Lung microvascular endothelial cell (primary cell): ENCODE measurements around the gene CEL. TPM values are rescaled to one million over a fixed set of nuclear protein-coding genes. Genes with fewer than 3 reads are reported as not detected.
"Not testable (repeated sequence)": the region's sequence is repeated elsewhere in the genome, so short reads cannot be mapped to it uniquely, and the experiment has no call there.

Experiments used
- DNase-seq, 2 donors: peaks; one replicate each; pipeline versions ENCODE4 v3.0.0 to v3.0.0-alpha.2; 2010; ENCODE audit warnings: low read depth in 2 of 2
- total RNA-seq: library from RNA; depleted of rRNA; stranded (reverse); fragments of >200 nt; gene quantifications from 2 replicates; pipeline ENCODE4 v1.2.1, GENCODE V29; 2014

CEL gene
- total RNA-seq, 1 donor from 2014 or later = under 0.01 TPM

DNA sequence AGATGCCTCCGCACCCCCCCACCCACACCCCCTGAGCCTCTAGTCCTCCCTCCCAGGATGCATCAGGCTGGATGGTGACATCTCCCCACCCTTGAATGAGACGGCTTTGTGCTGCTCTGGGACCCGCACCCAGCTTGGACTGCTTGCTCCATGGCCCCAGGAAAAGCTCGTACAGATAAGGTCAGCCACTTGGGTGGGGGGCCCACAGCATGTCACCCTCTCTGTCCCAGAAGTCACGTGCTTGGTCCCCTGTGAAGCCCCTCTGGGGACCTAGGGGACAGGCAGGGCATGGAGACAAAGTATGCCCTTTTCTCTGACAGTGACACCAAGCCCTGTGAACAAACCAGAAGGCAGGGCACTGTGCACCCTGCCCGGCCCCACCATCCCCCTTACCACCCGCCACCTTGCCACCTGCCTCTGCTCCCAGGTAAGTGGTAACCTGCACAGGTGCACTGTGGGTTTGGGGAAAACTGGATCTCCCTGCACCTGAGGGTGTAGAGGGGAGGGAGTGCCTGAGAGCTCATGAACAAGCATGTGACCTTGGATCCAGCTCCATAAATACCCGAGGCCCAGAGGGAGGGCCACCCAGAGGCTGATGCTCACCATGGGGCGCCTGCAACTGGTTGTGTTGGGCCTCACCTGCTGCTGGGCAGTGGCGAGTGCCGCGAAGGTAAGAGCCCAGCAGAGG is 20.3 kb downstream of the CEL start:
- not testable (repeated sequence) for DNase-seq

DNA sequence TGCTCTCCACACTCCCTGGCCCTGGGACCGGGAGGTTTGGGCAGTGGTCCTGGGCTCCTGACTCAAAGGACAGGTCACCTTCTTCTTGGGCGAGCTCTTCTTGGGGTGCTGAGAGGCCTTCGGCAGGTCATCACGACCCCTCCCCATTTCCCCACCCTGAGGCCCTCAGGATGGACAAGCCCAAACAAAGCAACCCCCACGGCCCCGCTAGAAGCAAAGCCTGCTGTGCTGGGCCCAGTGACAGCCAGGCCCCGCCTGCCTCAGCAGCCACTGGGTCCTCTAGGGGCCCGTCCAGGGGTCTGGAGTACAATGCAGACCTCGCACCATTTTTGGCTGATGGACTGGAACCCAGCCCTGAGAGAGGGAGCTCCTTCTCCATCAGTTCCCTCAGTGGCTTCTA is 21.9 kb downstream of the CEL start:
- not testable (repeated sequence) for DNase-seq

DNA sequence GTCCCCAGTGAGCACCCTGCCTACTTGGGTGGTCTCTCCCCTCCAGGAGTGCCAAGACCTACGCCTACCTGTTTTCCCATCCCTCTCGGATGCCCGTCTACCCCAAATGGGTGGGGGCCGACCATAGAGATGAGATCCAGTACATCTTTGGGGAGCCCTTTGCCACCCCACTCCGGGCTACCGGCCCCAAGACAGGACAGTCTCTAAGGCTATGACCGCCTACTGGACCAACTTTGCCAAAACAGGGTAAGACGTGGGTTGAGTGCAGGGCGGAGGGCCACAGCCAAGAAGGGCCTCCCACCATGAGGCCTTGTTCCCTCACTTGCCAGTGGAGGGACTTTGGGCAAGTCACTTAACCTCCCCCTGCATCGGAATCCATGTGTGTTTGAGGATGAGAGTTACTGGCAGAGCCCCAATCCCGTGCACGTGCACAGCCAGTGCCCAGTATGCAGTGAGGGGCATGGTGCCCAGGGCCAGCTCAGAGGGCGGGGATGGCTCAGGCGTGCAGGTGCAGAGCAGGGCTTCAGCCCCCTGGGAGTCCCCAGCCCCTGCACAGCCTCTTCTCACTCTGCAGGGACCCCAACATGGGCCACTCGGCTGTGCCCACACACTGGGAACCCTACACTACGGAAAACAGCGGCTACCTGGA is 24.6 kb downstream of the CEL start:
- not testable (repeated sequence) for DNase-seq

DNA sequence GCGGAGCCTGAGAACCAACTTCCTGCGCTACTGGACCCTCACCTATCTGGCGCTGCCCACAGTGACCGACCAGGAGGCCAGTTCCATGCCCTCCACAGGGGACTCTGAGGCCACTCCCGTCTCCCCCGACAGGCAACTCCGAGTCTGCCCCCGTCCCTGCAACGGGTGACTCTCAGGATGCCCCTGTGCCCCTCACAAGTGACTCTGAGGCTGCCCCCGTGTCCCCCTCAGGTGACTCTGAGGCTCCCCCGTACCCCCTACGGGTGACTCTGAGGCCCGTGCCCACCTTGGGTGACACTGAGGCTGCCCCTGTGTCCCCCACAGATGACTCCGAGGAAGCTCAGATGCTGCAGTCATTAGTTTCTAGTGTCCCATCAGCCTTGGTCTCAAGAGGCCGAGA is 25.1 kb downstream of the CEL start:
- DNase-seq = no peak

DNA sequence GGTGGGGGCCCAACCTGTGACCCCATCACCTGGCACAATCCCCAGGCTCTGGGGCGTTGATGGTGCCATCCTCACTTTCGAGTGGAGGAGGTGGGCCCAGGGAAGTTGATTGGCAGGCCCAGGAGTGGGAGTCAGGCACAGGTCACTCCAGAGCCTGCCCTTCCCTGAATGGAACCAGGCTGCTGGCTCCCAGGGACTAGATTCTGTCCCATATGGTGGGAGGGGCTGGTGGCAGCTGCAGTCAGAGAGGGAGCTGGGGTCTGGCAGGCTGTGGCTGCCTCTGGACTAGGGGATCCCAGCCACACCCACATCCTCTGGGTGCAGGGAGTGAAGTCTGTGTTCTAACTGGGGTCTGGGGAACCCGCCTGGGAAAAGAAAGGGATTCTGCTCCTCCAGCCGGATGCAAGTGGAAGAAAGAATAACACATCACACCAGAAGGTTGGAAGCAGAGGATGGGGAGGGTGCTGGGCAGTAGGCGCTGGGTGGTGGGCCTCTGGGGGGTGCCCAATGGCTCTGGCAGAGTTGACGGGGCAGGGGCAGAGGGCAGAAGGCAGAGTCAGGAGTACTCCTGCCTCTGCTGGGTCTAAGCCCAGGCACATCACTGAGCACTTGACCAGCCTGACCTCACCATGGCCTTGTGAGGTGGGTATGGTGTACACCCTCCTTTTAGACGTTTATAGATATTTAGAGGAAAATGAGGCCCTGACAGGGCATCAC is 25.8 kb downstream of the CEL start:
- no peak for DNase-seq

DNA sequence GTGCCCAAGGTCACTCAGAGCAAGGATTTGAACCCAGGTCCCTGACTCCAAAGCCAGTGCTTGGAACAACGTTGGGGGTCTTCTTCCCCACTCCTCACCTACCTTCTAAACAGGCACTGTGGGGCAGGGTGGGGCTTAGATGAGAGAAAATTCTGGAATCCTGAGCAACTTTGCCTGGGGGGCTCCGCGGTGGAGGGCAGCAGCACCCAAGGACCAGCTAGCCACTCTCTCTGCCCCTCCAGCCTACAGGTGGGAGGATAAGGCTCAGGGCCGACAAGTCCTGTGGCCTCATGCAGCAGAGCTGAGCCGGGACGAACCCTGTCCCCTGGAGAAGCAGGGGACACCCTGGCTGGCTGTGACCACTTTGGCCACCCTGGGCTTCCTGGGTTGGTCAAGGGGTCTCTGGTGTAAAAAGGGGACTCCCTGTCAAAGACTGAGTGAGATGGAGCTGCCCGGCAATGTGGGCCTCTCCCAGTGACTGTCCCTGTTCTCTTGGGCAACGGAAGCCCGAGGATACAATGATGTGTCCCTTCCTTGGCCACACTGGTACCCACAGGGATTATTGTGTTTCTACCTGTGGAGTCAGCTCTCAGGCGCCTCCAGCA is 26.5 kb downstream of the CEL start:
- DNase-seq = no peak

DNA sequence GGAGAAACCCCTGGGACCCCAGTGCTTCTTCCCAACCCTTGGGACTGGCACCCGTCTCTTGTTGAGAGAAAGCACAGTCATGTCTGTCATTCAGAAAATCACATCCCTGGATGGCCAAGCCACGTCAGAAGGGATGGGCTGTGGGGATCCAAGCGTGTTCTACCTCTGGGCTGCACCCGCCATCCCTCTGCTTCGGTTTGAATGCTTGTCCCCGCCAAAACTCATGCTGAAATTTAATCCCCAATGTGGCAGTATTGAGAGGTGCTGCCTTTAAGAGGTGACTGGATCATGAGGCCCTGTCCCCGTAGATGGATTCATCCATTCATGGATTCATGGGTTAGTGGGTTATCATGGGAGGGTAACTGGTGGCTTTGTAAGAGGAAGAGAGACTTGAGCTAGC is 27.0 kb downstream of the CEL start:
- DNase-seq = no peak

DNA sequence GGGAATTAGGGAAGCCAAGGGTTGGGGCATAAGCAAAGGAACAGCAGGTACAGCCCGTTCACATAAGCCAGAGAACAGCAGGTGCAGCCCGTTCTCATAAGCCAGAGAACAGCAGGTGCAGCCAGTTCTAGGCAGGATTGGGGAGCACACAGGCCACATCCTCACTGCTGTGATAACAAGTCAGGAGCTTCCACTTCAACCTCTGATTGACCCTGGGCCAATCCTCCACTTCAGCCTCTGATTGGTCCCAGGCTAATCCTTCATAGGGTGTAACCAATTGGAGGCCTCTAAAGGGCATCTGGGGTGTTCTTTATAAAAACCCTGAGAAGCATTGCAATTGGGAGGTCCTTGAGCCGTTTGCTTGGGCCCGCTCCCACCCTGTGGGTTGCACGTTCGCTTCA is 27.5 kb downstream of the CEL start:
- DNase-seq = no peak

DNA sequence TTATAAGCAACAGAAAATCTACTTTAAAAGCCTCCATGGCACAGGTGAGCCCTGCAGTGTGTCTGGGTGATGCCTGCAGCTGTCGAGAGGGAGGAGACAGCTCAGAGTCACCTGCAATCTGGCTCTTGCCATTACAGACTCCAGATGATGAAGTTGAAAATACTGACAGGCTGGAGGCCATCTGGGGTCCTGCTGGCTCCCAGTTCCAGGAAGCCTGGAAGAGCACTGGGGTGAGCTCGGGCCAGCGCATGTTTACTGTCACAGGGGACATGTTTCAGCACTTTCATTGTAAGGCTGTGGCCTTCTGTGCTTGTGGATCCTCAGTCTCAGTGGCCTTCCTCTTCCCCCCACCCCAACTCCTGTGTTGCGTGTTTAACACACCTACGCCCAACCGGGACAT is 28.4 kb downstream of the CEL start:
- DNase-seq = peak in 1 of 2 donors; percentile 42

DNA sequence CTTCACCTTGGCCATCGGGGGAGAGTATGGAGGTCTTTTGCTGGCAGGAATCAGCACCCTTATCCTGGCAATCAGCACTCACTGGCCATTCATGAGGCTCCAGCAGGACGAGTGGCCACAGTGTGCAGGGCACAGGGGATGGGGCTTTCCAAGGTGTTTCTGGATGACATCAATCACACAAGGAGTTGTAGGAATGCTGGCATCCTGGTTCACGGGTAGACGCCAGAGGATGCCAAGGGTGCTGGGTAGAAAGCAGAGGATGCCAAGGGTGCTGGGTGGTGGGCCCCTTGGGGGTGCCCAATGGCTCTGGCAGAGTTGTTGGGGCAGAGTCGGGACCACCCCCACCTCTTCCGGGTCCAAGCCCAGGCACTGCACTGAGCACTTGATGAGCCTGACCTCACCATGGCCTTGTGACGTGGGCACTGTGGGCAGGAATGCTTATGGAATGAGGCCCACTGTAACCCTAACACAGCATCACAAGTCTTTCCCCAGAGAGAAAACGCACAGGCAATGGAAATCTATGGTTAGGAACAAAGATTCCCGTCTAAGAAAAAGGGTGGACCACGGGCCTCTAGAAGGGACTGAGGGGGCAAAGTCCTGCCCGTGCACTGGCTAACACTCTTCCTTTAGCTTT is 29.1 kb downstream of the CEL start:
- DNase-seq = no peak

DNA sequence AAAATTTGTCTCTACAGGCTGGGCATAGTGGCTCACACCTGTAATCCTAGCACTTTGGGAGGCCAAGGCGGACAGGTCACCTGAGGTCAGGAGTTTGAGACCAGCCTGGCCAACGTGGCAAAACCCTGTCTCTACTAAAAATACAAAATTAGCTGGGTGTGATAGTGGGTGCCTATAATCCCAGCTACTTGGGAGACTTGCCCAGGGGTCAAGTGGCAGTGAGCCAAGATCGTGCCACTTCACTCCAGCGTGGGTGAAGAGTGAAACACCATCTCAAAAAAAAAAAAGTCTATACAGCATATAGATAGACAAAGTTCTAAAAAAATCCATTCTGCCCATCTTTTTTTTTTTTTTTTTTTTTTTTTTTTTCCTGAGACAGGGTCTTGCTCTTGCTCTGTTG is 32.6 kb downstream of the CEL start:
- not testable (repeated sequence) for DNase-seq

DNA sequence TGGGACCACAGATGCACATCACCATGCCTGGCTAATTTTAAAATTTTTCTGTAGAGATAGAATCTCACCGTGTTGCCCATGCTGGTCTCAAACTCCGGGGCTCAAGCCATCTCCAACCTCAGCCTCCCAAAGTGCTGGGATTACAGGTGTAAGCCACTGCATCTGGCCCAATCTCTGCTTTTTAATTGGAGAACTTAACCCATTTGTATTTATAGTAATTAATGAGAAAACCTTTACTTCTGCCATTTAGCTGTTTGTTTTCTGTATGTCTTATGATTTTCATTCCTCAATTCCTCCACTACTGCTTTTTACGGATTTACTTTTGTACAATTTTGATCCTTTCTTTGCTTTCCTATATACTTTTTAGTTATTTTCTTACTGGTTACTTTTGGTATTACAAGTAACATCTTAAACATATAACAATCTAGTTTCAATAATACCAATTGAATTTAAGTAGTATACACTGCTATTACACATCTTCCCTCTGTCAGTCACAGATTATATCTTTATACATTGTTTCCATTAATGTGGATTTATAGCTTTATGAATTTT is 33.1 kb downstream of the CEL start:
- DNase-seq = no peak

DNA sequence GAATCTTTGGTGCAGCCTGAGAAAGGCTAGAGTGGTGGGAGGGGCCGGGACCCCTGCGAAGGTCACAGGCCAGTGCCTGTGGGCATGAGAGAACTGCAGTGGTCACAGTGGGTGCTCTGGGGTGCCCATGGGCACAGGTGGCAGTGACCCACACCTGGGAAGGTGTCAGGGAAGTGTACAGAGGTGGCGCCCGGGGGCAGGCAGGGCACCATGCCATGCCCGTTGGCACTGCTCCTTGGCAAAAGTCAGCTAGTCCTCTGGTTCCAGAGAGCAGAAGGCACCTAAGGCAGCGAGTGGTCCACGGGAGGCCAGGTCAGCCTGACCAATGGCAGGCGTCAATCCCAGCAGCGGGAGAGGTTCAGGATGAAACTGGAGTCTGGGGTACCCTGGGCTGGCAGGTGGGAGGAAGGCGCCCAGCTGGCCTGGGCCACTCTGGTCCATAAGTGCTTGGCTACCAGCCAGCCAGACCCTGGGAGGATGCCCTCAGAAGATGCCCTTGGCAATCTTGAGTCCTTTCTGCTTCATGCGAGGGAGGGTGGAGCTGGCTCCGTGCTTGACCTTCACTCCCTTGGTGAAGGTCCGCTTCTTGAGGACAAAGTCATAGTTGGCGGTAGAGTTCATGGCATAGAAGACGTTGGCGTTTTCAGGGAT is 36.4 kb downstream of the CEL start:
- no peak for DNase-seq

DNA sequence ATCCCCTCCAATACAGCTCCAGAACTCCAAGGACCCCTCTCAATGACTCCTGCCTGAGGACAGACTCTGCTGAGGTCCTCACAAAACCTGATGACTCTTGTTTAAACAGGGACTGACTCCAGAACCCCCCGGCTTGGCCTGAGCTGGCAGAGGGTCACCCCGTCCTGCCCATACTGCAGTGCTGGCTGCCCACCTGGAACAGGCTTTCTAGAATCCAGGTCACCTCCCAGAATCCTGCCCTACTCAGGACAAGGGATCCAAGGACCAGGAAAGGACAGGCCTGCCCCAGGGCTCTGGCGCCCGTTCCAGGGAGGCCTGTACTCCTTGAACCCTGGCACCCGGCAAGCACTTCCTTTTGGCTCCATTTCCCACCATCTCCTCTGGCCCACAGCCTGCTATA is 37.1 kb downstream of the CEL start:
- no peak for DNase-seq

DNA sequence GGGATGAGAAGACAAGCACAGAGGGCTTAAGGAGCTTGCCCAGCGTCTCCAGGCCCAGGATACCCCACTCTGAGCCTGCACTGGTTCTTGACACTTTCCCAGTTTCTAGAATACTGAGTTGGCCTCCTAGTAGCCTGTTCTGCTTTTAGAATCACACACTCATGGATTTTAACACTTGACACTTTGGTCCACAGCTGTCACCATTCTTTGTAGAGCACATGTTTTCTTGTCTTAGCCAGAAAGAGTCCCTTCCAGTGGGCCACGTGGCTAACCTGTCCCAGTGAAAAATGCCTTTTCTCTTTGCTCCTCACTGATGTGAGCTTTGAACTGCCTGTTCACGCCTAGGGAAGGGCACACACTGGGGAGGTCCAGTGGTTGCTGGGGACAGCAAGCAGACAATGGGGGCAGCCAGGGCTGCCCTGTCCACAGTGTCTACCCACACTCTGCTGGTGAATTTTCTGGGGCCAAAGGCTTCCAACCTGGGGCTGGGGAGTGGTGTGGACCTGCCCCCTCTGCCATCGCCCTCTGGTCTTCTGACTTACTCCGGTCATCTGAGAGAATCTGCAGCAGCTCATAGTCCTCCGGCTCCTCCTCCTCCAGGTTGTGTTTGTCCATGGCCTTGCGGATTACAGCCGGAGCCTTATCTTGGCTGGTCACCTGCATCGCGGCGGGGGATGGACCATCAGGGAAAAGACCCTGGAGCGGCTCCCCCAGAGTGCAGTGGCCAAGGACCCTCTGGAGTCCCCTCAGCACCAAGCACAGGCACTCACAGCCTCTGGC is 38.1 kb downstream of the CEL start:
- DNase-seq = no peak

DNA sequence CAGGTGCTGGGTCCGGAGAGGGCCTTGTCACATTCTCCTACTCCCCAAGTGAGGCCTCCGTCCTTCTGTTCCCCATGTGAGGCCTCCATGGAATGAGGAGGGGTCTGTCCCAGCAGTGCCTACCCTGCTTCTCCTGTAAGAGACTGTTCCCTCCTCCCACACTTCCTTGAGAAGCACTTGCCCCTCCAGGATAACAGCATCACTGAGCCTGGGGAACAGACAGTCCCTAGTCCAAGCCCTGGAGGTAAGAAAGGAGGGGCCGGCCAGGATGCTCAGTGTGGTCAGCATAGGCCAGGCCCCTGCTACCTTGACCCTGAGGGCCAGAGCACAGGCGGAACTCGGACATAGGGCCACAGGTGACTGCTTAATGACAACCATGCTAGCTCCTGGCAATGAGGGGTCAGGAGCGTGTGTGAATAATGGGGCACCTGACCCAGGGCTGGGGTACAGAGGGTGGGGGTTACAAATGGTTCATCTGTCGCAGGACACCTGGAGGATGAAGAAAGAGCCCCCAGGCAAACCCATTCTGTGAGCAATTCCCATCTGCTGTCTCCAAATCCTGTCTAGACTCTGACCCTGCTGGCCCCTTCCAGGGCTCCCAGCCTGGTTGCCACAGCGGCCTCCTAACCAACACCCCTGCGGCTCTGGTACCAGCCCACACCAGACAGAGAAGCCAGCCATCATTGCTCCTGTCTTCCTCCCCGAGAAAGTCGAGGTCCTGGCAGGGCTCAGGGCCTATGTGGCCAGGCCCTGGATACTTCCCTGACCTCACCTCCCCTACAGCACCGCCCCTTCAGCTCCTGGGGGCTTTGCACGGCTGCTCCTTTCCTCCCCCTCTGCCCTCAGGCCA is 39.0 kb downstream of the CEL start:
- DNase-seq = no peak

DNA sequence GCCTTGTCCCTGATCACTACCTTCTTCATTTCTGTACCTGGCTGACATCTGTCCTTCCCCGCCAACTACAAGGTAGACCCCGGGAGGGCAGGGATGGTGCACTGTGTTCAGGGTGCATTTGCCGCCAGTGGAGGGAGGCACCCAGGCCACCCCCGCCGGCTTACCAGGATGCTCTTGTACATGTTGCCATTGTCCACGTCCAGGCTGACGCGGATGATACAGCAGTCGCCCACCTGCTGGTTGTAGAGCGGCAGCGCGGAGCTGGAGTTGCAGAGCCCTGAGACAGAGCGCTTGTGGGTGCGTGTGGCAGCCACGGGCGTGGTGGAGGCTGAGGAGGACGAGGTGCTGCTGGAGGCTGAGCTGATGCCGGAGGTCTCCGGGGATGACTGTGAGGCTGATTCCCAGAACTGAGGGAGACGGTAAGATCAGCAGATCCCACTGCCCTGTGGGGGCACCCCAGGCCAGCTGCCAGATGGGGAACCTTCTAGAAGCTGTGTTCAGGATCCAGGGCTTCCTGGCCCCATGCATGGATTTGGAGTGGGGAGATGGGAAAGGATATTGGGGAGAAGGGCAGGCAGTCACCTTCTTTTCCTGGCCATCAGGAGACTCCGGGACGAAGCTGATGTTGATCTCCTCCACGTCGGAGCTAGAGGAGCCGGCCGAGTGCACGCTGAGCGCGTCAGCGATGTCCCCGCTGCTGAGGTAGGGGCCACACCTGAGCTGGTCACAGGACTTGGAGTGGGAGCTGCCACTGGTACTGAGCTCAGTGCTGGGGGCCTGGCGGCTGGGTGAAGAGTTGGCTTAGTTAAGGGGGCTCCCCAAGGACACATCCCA is 39.8 kb downstream of the CEL start:
- DNase-seq = no peak
